Mesothelial cell of epicardium (in vitro differentiated cells): ENCODE measurements around the gene TGFBR3. TPM values are rescaled to one million over a fixed set of nuclear protein-coding genes. Genes with fewer than 3 reads are reported as not detected.

Source experiments
- DNase-seq, 2 experiments: peaks; one replicate each; pipeline ENCODE4 v3.0.0; 2021; ENCODE audit warnings: low spot score in 2 of 2; ENCODE audit not compliant: unreplicated experiment in 2 of 2
- H3K27ac Mint-ChIP-seq: 2 replicates; pipeline ENCODE4 v1.8.0; 2021; ENCODE audit warnings: mixed read lengths
- H3K27me3 Mint-ChIP-seq: 2 replicates; pipeline ENCODE4 v1.8.0; 2021; ENCODE audit warnings: low read depth, mixed read lengths
- H3K36me3 Mint-ChIP-seq: 2 replicates; pipeline ENCODE4 v1.8.0; 2021; ENCODE audit warnings: mixed read lengths
- H3K4me1 Mint-ChIP-seq: 2 replicates; pipeline ENCODE4 v1.8.0; 2021; ENCODE audit warnings: mixed read lengths
- H3K4me3 Mint-ChIP-seq: 2 replicates; pipeline ENCODE4 v1.8.0; 2021; ENCODE audit warnings: mild to moderate bottlenecking, moderate library complexity, mixed read lengths
- H3K9me3 Mint-ChIP-seq: 2 replicates; pipeline ENCODE4 v1.8.0; 2021; ENCODE audit warnings: mixed read lengths
- CTCF ChIP-seq: fragments of 200-600 bp; sonication (generic); IDR thresholded peaks from one replicate; pipeline ENCODE4 v1.5.0; 2021; ENCODE audit warnings: antibody characterized with exemption; ENCODE audit not compliant: unreplicated experiment
- total RNA-seq: library from RNA; stranded (reverse); gene quantifications from 3 replicates; pipeline ENCODE4 v1.2.1, GENCODE V29; 2021

TGFBR3 gene
- total RNA-seq, 1 donor from 2014 or later = 20.7 TPM

- no peak overlapping the region for H3K4me3 Mint-ChIP-seq
- H3K36me3 Mint-ChIP-seq = peaks cover 10% of the 10 kb centered on the region
- no peak for TF ChIP-seq CTCF
- H3K27ac Mint-ChIP-seq = no peak overlapping the region
- H3K27me3 Mint-ChIP-seq = no peaks in the 10 kb centered on the region
- H3K9me3 Mint-ChIP-seq = peaks cover 14% of the 10 kb centered on the region
- H3K4me1 Mint-ChIP-seq = peaks cover 41% of the 10 kb centered on the region
- DNase-seq = no peak
Measured at GRCh38 chr1:91741301-91741700, 144.7 kb downstream of the TGFBR3 start.

- no peak for DNase-seq
- Mint-ChIP-seq H3K27me3 (no peaks in the 10 kb centered on the region), H3K4me3 (no peak overlapping the region), H3K9me3 (peaks cover 10% of the 10 kb centered on the region), H3K4me1 (peaks cover 42% of the 10 kb centered on the region), H3K27ac (peak overlapping the region; percentile 96), H3K36me3 (peaks cover 7% of the 10 kb centered on the region)
- TF ChIP-seq CTCF = no peak
Measured at GRCh38 chr1:91737650-91738049, 148.3 kb downstream of the TGFBR3 start.

GRCh38 chr1:91736715-91737615 lies 149.0 kb downstream of the TGFBR3 start:
- Mint-ChIP-seq H3K27me3 (no peaks in the 10 kb centered on the region), H3K27ac (peak overlapping the region; percentile 96), H3K36me3 (peaks cover 7% of the 10 kb centered on the region), H3K4me1 (peaks cover 43% of the 10 kb centered on the region), H3K9me3 (peaks cover 10% of the 10 kb centered on the region), H3K4me3 (peak overlapping the region; percentile 2)
- peak in 1 of 2 experiments; percentile 49 for DNase-seq
- TF ChIP-seq CTCF = no peak

GRCh38 chr1:91736146-91736714 lies 149.7 kb downstream of the TGFBR3 start:
- TF ChIP-seq CTCF = no peak
- DNase-seq = no peak
- Mint-ChIP-seq H3K4me1 (peaks cover 43% of the 10 kb centered on the region), H3K27me3 (no peaks in the 10 kb centered on the region), H3K9me3 (peaks cover 10% of the 10 kb centered on the region), H3K36me3 (peaks cover 7% of the 10 kb centered on the region), H3K27ac (peak overlapping the region; percentile 96), H3K4me3 (no peak overlapping the region)

GRCh38 chr1:91735266-91735845 lies 150.6 kb downstream of the TGFBR3 start:
- Mint-ChIP-seq H3K27ac (no peak overlapping the region), H3K4me3 (no peak overlapping the region), H3K27me3 (no peaks in the 10 kb centered on the region), H3K36me3 (peaks cover 7% of the 10 kb centered on the region), H3K9me3 (peaks cover 10% of the 10 kb centered on the region), H3K4me1 (peaks cover 49% of the 10 kb centered on the region)
- DNase-seq = no peak
- no peak for TF ChIP-seq CTCF
